ENCODE data around the gene ARF6. TPM values are rescaled to one million over a fixed set of nuclear protein-coding genes. Genes with fewer than 3 reads are reported as not detected.

The ARF6 gene
- total RNA-seq, 1 experiment from 2014 or later, result 58.8 TPM

DNA sequence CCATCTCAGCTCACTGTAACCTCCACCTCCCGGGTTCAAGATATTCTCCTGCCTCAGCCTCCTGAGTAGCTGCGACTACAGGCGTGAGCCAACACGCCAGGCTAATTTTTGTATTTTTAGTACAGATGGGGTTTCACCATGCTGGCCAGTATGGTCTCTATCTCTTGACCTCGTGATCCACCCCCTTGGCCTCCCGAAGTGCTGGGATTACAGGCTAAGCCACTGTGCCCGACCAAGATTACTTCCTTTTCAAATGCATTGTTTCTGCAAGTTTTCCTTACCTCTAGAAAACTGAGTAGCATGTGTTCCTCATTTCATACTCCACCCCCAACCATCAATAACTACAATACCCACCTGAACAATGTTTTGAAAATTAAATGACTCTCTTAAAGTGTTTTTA, 13.1 kb downstream of the ARF6 start:
- Mint-ChIP-seq H3K4me1 (ENCODE audit: low read depth, unreplicated experiment) (peaks cover 14% of the 10 kb centered on the region), H3K36me3 (ENCODE audit: insufficient read depth, unreplicated experiment) (no peaks in the 10 kb centered on the region), H3K9me3 (ENCODE audit: unreplicated experiment) (no peaks in the 10 kb centered on the region), H3K27me3 (ENCODE audit: insufficient read depth, unreplicated experiment) (no peaks in the 10 kb centered on the region), H3K27ac (ENCODE audit: unreplicated experiment) (no peak overlapping the region), H3K4me3 (ENCODE audit: unreplicated experiment) (no peak overlapping the region)
- POLR2A ChIA-PET, result interaction anchor here (0.7 kb wide), 1 partner anchor 38 kb away, joined by 3 read pairs; no protein-coding TSS in a partner anchor
- no peak overlapping the region for H3K4me3 ChIP-seq (ENCODE audit: low read depth, low read length)
- DNase-seq, result no peak
- intact Hi-C loops (cut with micrococcal nuclease; ENCODE audit: unreplicated experiment), result no loop called here
- H3K4me1 ChIP-seq, result peaks cover 13% of the 10 kb centered on the region
- no peaks in the 10 kb centered on the region for H3K27me3 ChIP-seq (replicated peaks; ENCODE audit: control insufficient read depth, insufficient read depth, low read length)
- CTCF ChIA-PET, result interaction anchor here (1.3 kb wide), 1 partner anchor 44 kb away, joined by 3 read pairs; no protein-coding TSS in a partner anchor
- no peaks in the 10 kb centered on the region for H3K9me3 ChIP-seq
- no peaks in the 10 kb centered on the region for H3K36me3 ChIP-seq (ENCODE audit: control insufficient read depth, insufficient read depth, low read length)
- BruUV-seq (replicated peaks), result no TSS peak
- TF ChIP-seq CTCF (IDR thresholded peaks at IDR 0.05; ENCODE audit: insufficient read depth in 1 of 2, low read depth in 1 of 2, low read length in 1 of 2, severe bottlenecking in 1 of 2, unreplicated experiment in 1 of 2), result no peak

GRCh38 chr14:49907186-49907585, 14.3 kb downstream of the ARF6 start:
- no peaks in the 10 kb centered on the region for H3K9me3 Mint-ChIP-seq (ENCODE audit: unreplicated experiment)
- no peaks in the 10 kb centered on the region for H3K36me3 ChIP-seq (ENCODE audit: control insufficient read depth, insufficient read depth, low read length)
- no peak for TF ChIP-seq CTCF (IDR thresholded peaks at IDR 0.05; ENCODE audit: insufficient read depth in 1 of 2, low read depth in 1 of 2, low read length in 1 of 2, severe bottlenecking in 1 of 2, unreplicated experiment in 1 of 2)
- no peak overlapping the region for H3K4me3 ChIP-seq (ENCODE audit: low read depth, low read length)
- no peaks in the 10 kb centered on the region for H3K27me3 Mint-ChIP-seq (ENCODE audit: insufficient read depth, unreplicated experiment)
- no peak overlapping the region for H3K27ac Mint-ChIP-seq (ENCODE audit: unreplicated experiment)
- H3K4me3 Mint-ChIP-seq (ENCODE audit: unreplicated experiment), result no peak overlapping the region
- ChIA-PET POLR2A (no interaction called here), CTCF (no interaction called here)
- DNase-seq, result no peak
- H3K9me3 ChIP-seq, result no peaks in the 10 kb centered on the region
- peaks cover 11% of the 10 kb centered on the region for H3K4me1 Mint-ChIP-seq (ENCODE audit: low read depth, unreplicated experiment)
- H3K36me3 Mint-ChIP-seq (ENCODE audit: insufficient read depth, unreplicated experiment), result no peaks in the 10 kb centered on the region
- no peaks in the 10 kb centered on the region for H3K27me3 ChIP-seq (replicated peaks; ENCODE audit: control insufficient read depth, insufficient read depth, low read length)
- peaks cover 13% of the 10 kb centered on the region for H3K4me1 ChIP-seq
- no TSS peak for BruUV-seq (replicated peaks)
- intact Hi-C loops (cut with micrococcal nuclease; ENCODE audit: unreplicated experiment), result no loop called here

GRCh38 chr14:49908433-49908782, 15.5 kb downstream of the ARF6 start:
- intact Hi-C loops (cut with micrococcal nuclease; ENCODE audit: unreplicated experiment), result no loop called here
- CTCF ChIA-PET, result no interaction called here
- DNase-seq, result no peak

More at GRCh38 chr14:49908433-49908782, 15.5 kb downstream of the ARF6 start:
- BruUV-seq (replicated peaks), result no TSS peak
- Mint-ChIP-seq H3K4me1 (ENCODE audit: low read depth, unreplicated experiment) (peaks cover 8% of the 10 kb centered on the region), H3K27ac (ENCODE audit: unreplicated experiment) (no peak overlapping the region), H3K36me3 (ENCODE audit: insufficient read depth, unreplicated experiment) (no peaks in the 10 kb centered on the region), H3K9me3 (ENCODE audit: unreplicated experiment) (no peaks in the 10 kb centered on the region), H3K27me3 (ENCODE audit: insufficient read depth, unreplicated experiment) (no peaks in the 10 kb centered on the region), H3K4me3 (ENCODE audit: unreplicated experiment) (no peak overlapping the region)
- Histone ChIP-seq H3K9me3 (no peaks in the 10 kb centered on the region), H3K27me3 (replicated peaks; ENCODE audit: control insufficient read depth, insufficient read depth, low read length) (no peaks in the 10 kb centered on the region), H3K4me1 (peaks cover 13% of the 10 kb centered on the region), H3K36me3 (ENCODE audit: control insufficient read depth, insufficient read depth, low read length) (no peaks in the 10 kb centered on the region), H3K4me3 (ENCODE audit: low read depth, low read length) (no peak overlapping the region)
- POLR2A ChIA-PET, result no interaction called here
- TF ChIP-seq CTCF (IDR thresholded peaks at IDR 0.05; ENCODE audit: insufficient read depth in 1 of 2, low read depth in 1 of 2, low read length in 1 of 2, severe bottlenecking in 1 of 2, unreplicated experiment in 1 of 2), result no peak
